T-cell (primary cell): ENCODE results near the gene PLXDC1. TPM values are rescaled to one million over a fixed set of nuclear protein-coding genes. Genes with fewer than 3 reads are reported as not detected.
A peak's percentile ranks its signal among the peaks of the same experiment; 100 is the strongest.

Source experiments
- ATAC-seq, 4 experiments: fragments of 200-7000 bp in 3 of 4; fragments of 150-1000 bp in 1 of 4; cut with Tn5 transposase; replicated peaks in 1 of 4; 1 replicate in 3 of 4; 2 replicates in 1 of 4; pipeline ENCODE4 v1.10.0; 2021; ENCODE audit warnings: moderate library complexity in 3 of 4, mild to moderate bottlenecking in 2 of 4, moderate number of reproducible peaks in 1 of 4
- CTCF ChIA-PET, 2 donors: fragments of 300-600 bp; sonication (Branson Sonifier 250); formaldehyde crosslinking; loops; one replicate each; lab custom pipeline; 2022; ENCODE audit warnings: antibody characterized with exemption in 2 of 2; lab: Charles Lee
- POLR2A ChIA-PET, 2 donors: fragments of 300-600 bp; sonication (Branson Sonifier 250); formaldehyde crosslinking; loops; one replicate each; lab custom pipeline; 2022; ENCODE audit warnings: antibody characterized with exemption in 2 of 2; lab: Charles Lee
- DNase-seq, 35 experiments: peaks; one replicate each; pipeline versions ENCODE4 v3.0.0 to v3.0.0-alpha.2; 2013 to 2023
- H3K27ac ChIP-seq: one replicate; pipeline ENCODE4 v1.5.1; 2013; ENCODE audit warnings: low read length
- H3K27me3 ChIP-seq, 2 experiments: replicated peaks in 1 of 2; 1 replicate in 1 of 2; 2 replicates in 1 of 2; pipeline versions ENCODE4 v1.6.1 to v1.7.0; 2013; ENCODE audit warnings: low read length in 1 of 2, mixed read lengths in 1 of 2; ENCODE audit not compliant: control insufficient read depth in 2 of 2, insufficient read depth in 2 of 2; ENCODE audit errors: extremely low read depth in 1 of 2
- H3K36me3 ChIP-seq, 2 donors: 1 replicate in 1 of 2; 2 replicates in 1 of 2; pipeline versions ENCODE4 v1.6.1 to v1.7.0; 2013; ENCODE audit warnings: low read length in 1 of 2; ENCODE audit not compliant: control insufficient read depth in 2 of 2, insufficient read depth in 1 of 2; ENCODE audit errors: extremely low read depth in 1 of 2
- H3K4me1 ChIP-seq, 2 experiments: 1 replicate in 1 of 2; 2 replicates in 1 of 2; pipeline versions ENCODE4 v1.6.1 to v1.7.0; 2013; ENCODE audit warnings: low read length in 2 of 2, mixed read lengths in 1 of 2; ENCODE audit not compliant: insufficient read depth in 2 of 2, control insufficient read depth in 1 of 2; ENCODE audit errors: extremely low read depth in 1 of 2
- H3K4me3 ChIP-seq, 2 donors: 1 replicate in 1 of 2; 2 replicates in 1 of 2; pipeline versions ENCODE4 v1.5.1 to v1.7.0; 2013; ENCODE audit warnings: mild to moderate bottlenecking in 2 of 2, low read length in 1 of 2, moderate library complexity in 1 of 2; ENCODE audit not compliant: control insufficient read depth in 1 of 2; ENCODE audit errors: extremely low read depth in 1 of 2
- H3K9me3 ChIP-seq: 2 replicates; pipeline ENCODE4 v1.7.0; 2013
- H3K27ac Mint-ChIP-seq, 2 donors: one replicate each; pipeline ENCODE4 v1.8.0; 2020 to 2021; ENCODE audit warnings: mild to moderate bottlenecking in 2 of 2, mixed read lengths in 2 of 2
- H3K27me3 Mint-ChIP-seq, 2 donors: one replicate each; pipeline ENCODE4 v1.8.0; 2021 to 2022; ENCODE audit warnings: mixed read lengths in 2 of 2
- H3K36me3 Mint-ChIP-seq: one replicate; pipeline ENCODE4 v1.8.0; 2021; ENCODE audit warnings: mixed read lengths
- H3K4me1 Mint-ChIP-seq, 3 donors: one replicate each; pipeline ENCODE4 v1.8.0; 2020 to 2022; ENCODE audit warnings: mixed read lengths in 3 of 3, mild to moderate bottlenecking in 1 of 3
- H3K4me3 Mint-ChIP-seq, 3 donors: one replicate each; pipeline ENCODE4 v1.8.0; 2020 to 2022; ENCODE audit warnings: mild to moderate bottlenecking in 3 of 3, mixed read lengths in 3 of 3, moderate library complexity in 3 of 3
- H3K9me3 Mint-ChIP-seq, 3 donors: one replicate each; pipeline ENCODE4 v1.8.0; 2020 to 2022; ENCODE audit warnings: mixed read lengths in 3 of 3
- WGBS: methylation state at CpG from one replicate; pipeline ENCODE4 v1.1.5; 2013; ENCODE audit warnings: missing lambda C conversion rate; ENCODE audit not compliant: insufficient coverage; 5-methylcytosine and 5-hydroxymethylcytosine counted together
- total RNA-seq, 35 experiments: library from RNA in 6 of 35; stranded (reverse) in 6 of 35; fragments of 120-200 nt in 1 of 35; gene quantifications; one replicate each; pipeline versions ENCODE4 v1.2.1 to v1.2.4 and lab custom pipeline; 2013 to 2026

PLXDC1 gene
- total RNA-seq, 5 donors from 2014 or later (not counting 1 experiment from before 2014, with no cell fraction given) = 6.3 to 74.9 (median 13.9) TPM

DNA sequence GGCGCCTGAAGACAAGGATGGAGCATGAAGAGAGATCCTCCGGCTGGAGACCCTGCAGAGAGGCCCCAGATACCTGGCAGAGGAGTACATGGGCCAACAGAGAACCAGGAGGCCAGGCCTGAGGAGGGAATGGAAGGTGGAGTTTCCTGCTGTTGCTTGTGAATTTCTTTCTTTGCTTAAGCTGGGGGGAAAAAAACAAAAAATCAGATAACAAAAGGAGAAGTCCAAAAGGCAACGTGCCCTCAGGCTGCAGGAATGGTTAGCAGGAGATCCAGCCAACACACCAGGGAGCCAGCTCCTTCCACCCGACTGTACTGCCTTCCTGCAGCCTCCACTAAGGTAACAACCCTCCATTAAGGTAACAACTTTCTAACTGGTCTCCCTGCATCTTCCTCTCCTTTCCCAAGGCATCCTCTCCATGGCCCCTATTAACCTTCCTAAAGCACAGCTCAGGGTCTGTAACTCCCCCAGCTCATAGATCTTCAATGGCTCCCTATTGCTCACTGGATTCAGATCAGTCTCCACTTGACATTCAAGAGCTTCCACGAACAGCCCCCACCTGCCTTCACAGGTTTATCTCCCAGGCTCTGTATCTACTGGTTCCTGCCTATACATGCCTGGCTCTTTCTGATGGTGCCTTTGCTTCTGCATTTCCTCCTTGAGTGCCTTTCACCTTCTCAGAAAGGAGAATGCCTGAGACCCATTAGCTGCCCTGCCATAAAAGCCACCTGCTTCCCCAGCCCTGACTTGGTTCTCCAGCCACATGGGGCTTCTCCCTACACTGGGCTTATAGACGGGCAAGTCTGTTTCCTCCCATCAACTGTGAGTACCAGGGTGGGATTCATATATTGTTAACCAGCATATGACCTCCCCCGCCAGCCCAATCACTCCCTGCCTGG lies 15.2 kb upstream of the PLXDC1 start:
- no peak overlapping the region for H3K4me3 ChIP-seq
- no peaks in the 10 kb centered on the region for H3K9me3 ChIP-seq
- Mint-ChIP-seq H3K4me3 (peak overlapping the region in 2 of 3 donors; percentile 45 to 86), H3K36me3 (no peaks in the 10 kb centered on the region), H3K9me3 (no peaks in the 10 kb centered on the region), H3K4me1 (peaks cover 23 to 32% (median 30%) of the 10 kb centered on the region in 3 donors), H3K27ac (no peak overlapping the region), H3K27me3 (peaks cover 23 to 33% of the 10 kb centered on the region in 2 donors)
- ChIA-PET POLR2A (no interaction called here), CTCF (interaction anchor here in 1 of 2 donors (0.7 to 4.0 kb wide), 5 partner anchors 13 to 184 kb away, joined by 3 to 14 read pairs (median 3); no protein-coding TSS in a partner anchor)
- DNase-seq = no peak
- no peaks in the 10 kb centered on the region for H3K36me3 ChIP-seq
- peaks cover 5 to 40% of the 10 kb centered on the region in 2 experiments for H3K4me1 ChIP-seq
- no peak for ATAC-seq
- H3K27ac ChIP-seq = no peak overlapping the region
- WGBS = 83% methylated on average over 4 of the region's 7 CpGs
- H3K27me3 ChIP-seq = peaks cover 0 to 44% of the 10 kb centered on the region in 2 experiments

DNA sequence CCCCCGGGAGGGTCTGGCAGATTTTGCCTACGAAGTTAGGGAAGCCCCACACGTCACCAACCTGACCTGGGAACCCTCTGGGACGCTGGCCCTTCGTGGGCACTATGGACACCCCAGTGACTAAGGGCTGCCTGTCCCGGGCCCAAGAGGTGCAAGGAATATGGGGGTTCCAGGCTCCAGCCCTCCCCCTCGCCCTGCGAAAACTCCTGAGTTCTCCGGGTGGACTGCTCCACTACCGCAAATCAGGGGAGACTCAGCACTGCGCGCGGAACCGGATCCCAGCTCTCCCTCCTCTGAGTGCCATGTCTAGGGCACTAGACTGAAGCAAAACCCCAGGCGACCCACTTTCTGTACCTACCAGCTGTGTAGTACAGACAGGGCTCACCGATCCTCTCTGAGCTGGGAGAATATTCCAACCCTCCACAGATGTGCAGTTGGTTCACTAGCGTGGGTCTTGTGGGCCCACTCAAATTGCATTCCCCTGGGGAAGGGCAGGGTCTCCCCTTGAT lies 14.5 kb upstream of the PLXDC1 start, which contains the start of gene ARL5C:
Gene ARL5C, minus strand, starts transcription at position 321 of the 509 bp plus-strand sequence. CDS start 401 bp downstream, outside the sequence.
- CTCF ChIA-PET = interaction anchor here (0.6 to 4.0 kb wide), 4 partner anchors 9 to 183 kb away, joined by 3 to 14 read pairs (median 5); no protein-coding TSS in a partner anchor
- WGBS = 57% methylated on average over 16 of the region's 17 CpGs

GRCh38 chr17:39165178-39165840 lies 13.9 kb upstream of the PLXDC1 start:
- Mint-ChIP-seq H3K36me3 (no peaks in the 10 kb centered on the region), H3K4me1 (peaks cover 23 to 32% (median 30%) of the 10 kb centered on the region in 3 donors), H3K4me3 (peak overlapping the region; percentile 79 to 86 (median 85)), H3K27ac (peak overlapping the region in 1 of 2 donors; percentile 11), H3K27me3 (peaks cover 23 to 33% of the 10 kb centered on the region in 2 donors), H3K9me3 (no peaks in the 10 kb centered on the region)
- Histone ChIP-seq H3K9me3 (no peaks in the 10 kb centered on the region), H3K4me3 (peak overlapping the region; percentile 76 to 85), H3K4me1 (peaks cover 5 to 40% of the 10 kb centered on the region in 2 experiments), H3K27ac (no peak overlapping the region), H3K36me3 (no peaks in the 10 kb centered on the region), H3K27me3 (peaks cover 0 to 55% of the 10 kb centered on the region in 2 experiments)
- ChIA-PET POLR2A (interaction anchor here (0.6 to 1.0 kb wide), 4 partner anchors 11 to 31 kb away, joined by 3 to 4 read pairs (median 3); no protein-coding TSS in a partner anchor), CTCF (interaction anchor here (0.6 to 4.0 kb wide), 34 partner anchors 7 to 437 kb away, joined by 3 to 51 read pairs (median 4); partner anchors contain the start of genes FBXO47 (in 1 of the 2), LASP1 (in 1 of the 2), PLXDC1 (in 1 of the 2) and RPL19 (in 1 of the 2))
- ATAC-seq (peak; percentile 16 to 36 (median 29)), DNase-seq (peak in 1 of 35 experiments; percentile 1)
- WGBS = 13% methylated on average over 51 of the region's 51 CpGs

More for the DNA sequence above, 14.5 kb upstream of the PLXDC1 start, which contains the start of gene ARL5C:
- peak within 1 kb of the TSS; percentile 76 to 85 for H3K4me3 ChIP-seq
- H3K4me3 Mint-ChIP-seq = peak within 1 kb of the TSS; percentile 79 to 86 (median 85)
- H3K9me3 Mint-ChIP-seq = no peaks in the 10 kb centered on the region
- H3K4me1 ChIP-seq = peaks cover 5 to 40% of the 10 kb centered on the region in 2 experiments
- POLR2A ChIA-PET = interaction anchor here in 1 of 2 donors (0.6 kb wide), 1 partner anchor 23 kb away, joined by 3 read pairs; no protein-coding TSS in a partner anchor
- ATAC-seq = no peak
- H3K27me3 ChIP-seq = peaks cover 0 to 50% of the 10 kb centered on the region in 2 experiments
- no peak for DNase-seq
- H3K27me3 Mint-ChIP-seq = peaks cover 23 to 33% of the 10 kb centered on the region in 2 donors
- H3K36me3 ChIP-seq = no peaks in the 10 kb centered on the region
- H3K27ac ChIP-seq = no peak within 1 kb of the TSS
- H3K4me1 Mint-ChIP-seq = peaks cover 23 to 32% (median 30%) of the 10 kb centered on the region in 3 donors
- H3K9me3 ChIP-seq = no peaks in the 10 kb centered on the region
- H3K27ac Mint-ChIP-seq = peak within 1 kb of the TSS in 1 of 2 donors; percentile 11
- H3K36me3 Mint-ChIP-seq = no peaks in the 10 kb centered on the region

- no peaks in the 10 kb centered on the region for H3K9me3 Mint-ChIP-seq
- peak; percentile 91 to 94 (median 93) for ATAC-seq
- Histone ChIP-seq H3K4me3 (peak overlapping the region; percentile 76 to 85), H3K4me1 (peaks cover 5 to 40% of the 10 kb centered on the region in 2 experiments), H3K27ac (no peak overlapping the region), H3K36me3 (no peaks in the 10 kb centered on the region), H3K27me3 (peaks cover 0 to 54% of the 10 kb centered on the region in 2 experiments), H3K9me3 (no peaks in the 10 kb centered on the region)
- peaks cover 23 to 32% (median 30%) of the 10 kb centered on the region in 3 donors for H3K4me1 Mint-ChIP-seq
- H3K27ac Mint-ChIP-seq = peak overlapping the region in 1 of 2 donors; percentile 11
- no peaks in the 10 kb centered on the region for H3K36me3 Mint-ChIP-seq
- peak overlapping the region; percentile 79 to 86 (median 85) for H3K4me3 Mint-ChIP-seq
- POLR2A ChIA-PET = interaction anchor here (0.6 to 1.0 kb wide), 3 partner anchors 10 to 32 kb away, joined by 3 to 4 read pairs (median 3); no protein-coding TSS in a partner anchor
- peaks cover 23 to 33% of the 10 kb centered on the region in 2 donors for H3K27me3 Mint-ChIP-seq
- WGBS = under 1% methylated on average over 13 of the region's 15 CpGs
- peak; percentile 51 to 83 (median 69) for DNase-seq
- CTCF ChIA-PET = interaction anchor here (0.6 to 2.3 kb wide), 32 partner anchors 8 to 436 kb away, joined by 3 to 51 read pairs (median 4); partner anchors contain the start of genes FBXO47 (in 1 of the 2), LASP1 (in 1 of the 2), PLXDC1 (in 1 of the 2) and RPL19 (in 1 of the 2)
These were observed 13.3 kb upstream of the PLXDC1 start for GRCh38 chr17:39164675-39165143.

GRCh38 chr17:39161962-39162361 lies 10.5 kb upstream of the PLXDC1 start:
- Histone ChIP-seq H3K27me3 (peaks cover 0 to 46% of the 10 kb centered on the region in 2 experiments), H3K27ac (no peak overlapping the region), H3K4me1 (peaks cover 3 to 26% of the 10 kb centered on the region in 2 experiments), H3K9me3 (no peaks in the 10 kb centered on the region), H3K36me3 (no peaks in the 10 kb centered on the region), H3K4me3 (no peak overlapping the region)
- ChIA-PET CTCF (interaction anchor here in 1 of 2 donors (0.9 kb wide), 1 partner anchor 13 kb away, joined by 3 read pairs; no protein-coding TSS in a partner anchor), POLR2A (no interaction called here)
- WGBS = no CpG with 5 or more reads among the region's 2 CpGs
- H3K4me3 Mint-ChIP-seq = no peak overlapping the region
- H3K36me3 Mint-ChIP-seq = no peaks in the 10 kb centered on the region
- H3K9me3 Mint-ChIP-seq = no peaks in the 10 kb centered on the region
- DNase-seq = no peak
- peaks cover 16 to 24% of the 10 kb centered on the region in 2 donors for H3K27me3 Mint-ChIP-seq
- no peak overlapping the region for H3K27ac Mint-ChIP-seq
- ATAC-seq = no peak
- peaks cover 14 to 22% (median 21%) of the 10 kb centered on the region in 3 donors for H3K4me1 Mint-ChIP-seq
